OCI-LY1 (cell line): ENCODE measurements around the gene OR6J1.

Experiments used
- EZH2 ChIP-seq: fragments of 200-600 bp; sonication (generic), shearing (Covaris generic); IDR thresholded peaks from 2 replicates; pipeline ENCODE4 v1.8.0; 2017; ENCODE audit warnings: borderline replicate concordance, mixed run types, mild to moderate bottlenecking, antibody characterized with exemption, low read length, moderate library complexity, mixed read lengths
- TF ChIP-seq, protein P1 (sequence below): fragments of 200-600 bp; sonication (generic), shearing (Covaris generic); IDR thresholded peaks from 2 replicates; pipeline ENCODE4 v1.5.1; 2017; ENCODE audit warnings: mild to moderate bottlenecking, antibody characterized with exemption, low read length, moderate library complexity, mixed read lengths

DNA sequence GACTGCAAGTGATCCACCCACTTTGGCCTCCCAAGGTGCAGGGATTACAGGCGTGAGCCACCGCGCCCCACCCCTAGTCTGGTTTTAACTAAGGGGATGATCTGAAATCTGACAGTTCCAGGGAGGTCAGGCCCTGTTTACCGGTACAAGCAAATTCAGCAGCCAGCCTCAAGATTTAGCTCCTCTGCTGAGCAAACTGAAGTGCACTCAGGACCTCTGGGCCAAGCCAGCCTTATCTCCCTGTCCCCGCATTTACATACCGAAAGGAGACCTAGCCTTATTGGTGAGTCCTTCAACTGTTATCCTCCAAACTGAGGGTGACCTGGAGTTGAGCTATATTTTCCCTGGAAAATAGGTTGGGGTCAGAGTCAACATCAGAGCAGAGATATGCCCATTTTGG is 46.9 kb downstream of the OR6J1 start:
- TF ChIP-seq, protein P1, sequence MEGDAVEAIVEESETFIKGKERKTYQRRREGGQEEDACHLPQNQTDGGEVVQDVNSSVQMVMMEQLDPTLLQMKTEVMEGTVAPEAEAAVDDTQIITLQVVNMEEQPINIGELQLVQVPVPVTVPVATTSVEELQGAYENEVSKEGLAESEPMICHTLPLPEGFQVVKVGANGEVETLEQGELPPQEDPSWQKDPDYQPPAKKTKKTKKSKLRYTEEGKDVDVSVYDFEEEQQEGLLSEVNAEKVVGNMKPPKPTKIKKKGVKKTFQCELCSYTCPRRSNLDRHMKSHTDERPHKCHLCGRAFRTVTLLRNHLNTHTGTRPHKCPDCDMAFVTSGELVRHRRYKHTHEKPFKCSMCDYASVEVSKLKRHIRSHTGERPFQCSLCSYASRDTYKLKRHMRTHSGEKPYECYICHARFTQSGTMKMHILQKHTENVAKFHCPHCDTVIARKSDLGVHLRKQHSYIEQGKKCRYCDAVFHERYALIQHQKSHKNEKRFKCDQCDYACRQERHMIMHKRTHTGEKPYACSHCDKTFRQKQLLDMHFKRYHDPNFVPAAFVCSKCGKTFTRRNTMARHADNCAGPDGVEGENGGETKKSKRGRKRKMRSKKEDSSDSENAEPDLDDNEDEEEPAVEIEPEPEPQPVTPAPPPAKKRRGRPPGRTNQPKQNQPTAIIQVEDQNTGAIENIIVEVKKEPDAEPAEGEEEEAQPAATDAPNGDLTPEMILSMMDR = no peak
- TF ChIP-seq EZH2 = no peak
